Skin of body (tissue), 2 donors: ENCODE data around the gene SGMS2. TPM values are rescaled to one million over a fixed set of nuclear protein-coding genes. Genes with fewer than 3 reads are reported as not detected.

Source experiments
- small RNA-seq: library from RNA; depleted of rRNA; stranded (forward); fragments of <200 nt; gene quantifications from one replicate; pipeline ENCODE3, GENCODE V24; 2014; ENCODE audit warnings: low replicate concordance
- total RNA-seq: library from RNA; depleted of rRNA; stranded (reverse); fragments of >200 nt; gene quantifications from one replicate; pipeline ENCODE4 v1.2.3, GENCODE V29; 2014

Gene SGMS2
- total RNA-seq, 1 donor from 2014 or later, result 23.0 TPM

Small RNA genes lying within 50 kb of the gene (small RNA-seq; reads per million reads assigned to genes)
- gene RNU6-733P, result not detected

Other genes with a start within 250 kb of the SGMS2 start
- 54.4 TPM for gene PAPSS1, start 104.7 kb upstream of the SGMS2 start, total RNA-seq
- 5.9 TPM for gene CYP2U1, start 106.6 kb downstream of the SGMS2 start, total RNA-seq
- 39.4 TPM for gene HADH, start 165.0 kb downstream of the SGMS2 start, total RNA-seq